Motor neuron (in vitro differentiated cells): ENCODE measurements around the gene PLSCR5. TPM values are rescaled to one million over a fixed set of nuclear protein-coding genes. Genes with fewer than 3 reads are reported as not detected.

Experiments
- ATAC-seq, 8 experiments: fragments of 200-7000 bp; cut with Tn5 transposase; replicated peaks in 6 of 8; 2 replicates each; pipeline ENCODE4 v1.8.0; 2021; ENCODE audit warnings: mild to moderate bottlenecking in 8 of 8, moderate library complexity in 8 of 8
- H3K27ac ChIP-seq, 2 donors: fragments of 250-450 bp; sonication (Bioruptor Pico); 2 replicates each; pipeline ENCODE4 v1.9.0; 2021; ENCODE audit warnings: antibody characterized with exemption in 2 of 2, mild to moderate bottlenecking in 2 of 2, moderate library complexity in 1 of 2
- H3K4me1 ChIP-seq, 2 donors: fragments of 250-450 bp; sonication (Bioruptor Pico); replicated peaks in 1 of 2; 2 replicates each; pipeline ENCODE4 v1.6.1; 2021; ENCODE audit warnings: antibody characterized with exemption in 2 of 2, mild to moderate bottlenecking in 2 of 2, moderate library complexity in 1 of 2
- H3K4me3 ChIP-seq, 5 donors: fragments of 250-450 bp; sonication (Bioruptor Pico); 2 replicates each; pipeline ENCODE4 v1.9.0; 2021; ENCODE audit warnings: antibody characterized with exemption in 5 of 5, mild to moderate bottlenecking in 5 of 5, moderate library complexity in 4 of 5
- WGBS, 10 experiments: fragments of 450-650 bp; shearing (Covaris generic); methylation state at CpG; one replicate each; pipeline ENCODE4 v1.0.0; 2022; 5-methylcytosine and 5-hydroxymethylcytosine counted together
- in situ Hi-C, 9 experiments: fragments of 400-800 bp; cut with MboI; loops; one replicate each; pipeline ENCODE4 v1.15.0; 2021; ENCODE audit warnings: low sequenced_read_pairs in 9 of 9, low pct_unique_long_range_greater_than_20kb in 2 of 9; ENCODE audit not compliant: unreplicated experiment in 9 of 9
- total RNA-seq, 8 experiments: library from RNA; unstranded; fragments of 300-600 nt; gene quantifications; 2 replicates each; pipeline versions ENCODE4 v1.2.3 to v1.2.4, GENCODE V29; 2022

PLSCR5 gene
- total RNA-seq = under 1 TPM in 4 of 8 experiments, not detected in 4; 0.16 to 0.78 (median 0.34) TPM

- H3K4me3 ChIP-seq = no peak within 1 kb of the TSS
- H3K4me1 ChIP-seq = no peaks in the 10 kb centered on the region
- in situ Hi-C loops = no loop called here
- ATAC-seq = no peak
- H3K27ac ChIP-seq = no peak within 1 kb of the TSS
- WGBS, 10 experiments = 24 to 83% (median 45%) methylated on average over 1 to 3 of the region's 3 CpGs
Measured at GRCh38 chr3:146605106-146605505, at the start of gene PLSCR5. PLSCR5 (minus strand) TSS chr3:146605346; CDS start chr3:146605212, 134 bp downstream.

- 34 to 100% (median 87%) methylated on average over 1 to 3 of the region's 3 CpGs; no CpG with 5 or more reads in 1 of the 10 experiments for WGBS, 10 experiments
- in situ Hi-C loops = no loop called here
- ATAC-seq = no peak
- H3K4me1 ChIP-seq = no peaks in the 10 kb centered on the region
- H3K4me3 ChIP-seq = no peak overlapping the region
- H3K27ac ChIP-seq = no peak overlapping the region
Measured at GRCh38 chr3:146653978-146654377, 48.8 kb upstream of the PLSCR5 start.

GRCh38 chr3:146650691-146651442 lies 45.7 kb upstream of the PLSCR5 start:
- Histone ChIP-seq H3K4me3 (no peak overlapping the region), H3K4me1 (no peaks in the 10 kb centered on the region), H3K27ac (no peak overlapping the region)
- WGBS, 10 experiments = 56 to 100% (median 91%) methylated on average over 1 to 2 of the region's 2 CpGs; no CpG with 5 or more reads in 1 of the 10 experiments
- ATAC-seq = peak in 2 of 8 experiments; percentile 23 to 57
- in situ Hi-C loops = no loop called here

- in situ Hi-C loops = no loop called here
- Histone ChIP-seq H3K4me1 (no peaks in the 10 kb centered on the region), H3K4me3 (no peak overlapping the region), H3K27ac (no peak overlapping the region)
- ATAC-seq = peak in 1 of 8 experiments; percentile 27
- WGBS, 10 experiments = 39 to 93% (median 64%) methylated on average over 1 to 4 of the region's 4 CpGs
Measured at GRCh38 chr3:146646261-146646660, 41.1 kb upstream of the PLSCR5 start.

- Histone ChIP-seq H3K4me3 (no peak overlapping the region), H3K27ac (no peak overlapping the region), H3K4me1 (no peaks in the 10 kb centered on the region)
- 0 to 27% (median 7%) methylated on average over 2 to 3 of the region's 3 CpGs; no CpG with 5 or more reads in 1 of the 10 experiments for WGBS, 10 experiments
- in situ Hi-C loops = no loop called here
- peak in 4 of 8 experiments; percentile 57 to 92 (median 79) for ATAC-seq
Measured at GRCh38 chr3:146640955-146641867, 36.1 kb upstream of the PLSCR5 start.

GRCh38 chr3:146640361-146640760 lies 35.2 kb upstream of the PLSCR5 start:
- 50 to 100% (median 100%) methylated on average over 1 of the region's 1 CpG; no CpG with 5 or more reads in 3 of the 10 experiments for WGBS, 10 experiments
- H3K4me3 ChIP-seq = no peak overlapping the region
- no peaks in the 10 kb centered on the region for H3K4me1 ChIP-seq
- ATAC-seq = peak in 1 of 8 experiments; percentile 41
- in situ Hi-C loops = no loop called here
- H3K27ac ChIP-seq = no peak overlapping the region

GRCh38 chr3:146638718-146639117 lies 33.6 kb upstream of the PLSCR5 start:
- Histone ChIP-seq H3K4me1 (no peaks in the 10 kb centered on the region), H3K4me3 (no peak overlapping the region), H3K27ac (no peak overlapping the region)
- ATAC-seq = no peak
- in situ Hi-C loops = no loop called here

- H3K4me1 ChIP-seq = no peaks in the 10 kb centered on the region
- ATAC-seq = no peak
- in situ Hi-C loops = no loop called here
- 66 to 100% (median 90%) methylated on average over 1 to 3 of the region's 3 CpGs for WGBS, 10 experiments
- H3K4me3 ChIP-seq = no peak overlapping the region
- H3K27ac ChIP-seq = no peak overlapping the region
Measured at GRCh38 chr3:146637871-146638270, 32.7 kb upstream of the PLSCR5 start.

- WGBS, 10 experiments = 59 to 95% (median 75%) methylated on average over 1 to 2 of the region's 2 CpGs; no CpG with 5 or more reads in 2 of the 10 experiments
- no peak for ATAC-seq
- H3K4me1 ChIP-seq = no peaks in the 10 kb centered on the region
- no peak overlapping the region for H3K27ac ChIP-seq
- in situ Hi-C loops = no loop called here
- no peak overlapping the region for H3K4me3 ChIP-seq
Measured at GRCh38 chr3:146636881-146637280, 31.7 kb upstream of the PLSCR5 start.

- no peak overlapping the region for H3K4me3 ChIP-seq
- in situ Hi-C loops = no loop called here
- no peak overlapping the region for H3K27ac ChIP-seq
- 0 to 92% (median 72%) methylated on average over 1 to 3 of the region's 3 CpGs; no CpG with 5 or more reads in 4 of the 10 experiments for WGBS, 10 experiments
- H3K4me1 ChIP-seq = no peaks in the 10 kb centered on the region
- ATAC-seq = no peak
Measured at GRCh38 chr3:146634346-146634745, 29.2 kb upstream of the PLSCR5 start.

GRCh38 chr3:146628671-146629070 lies 23.5 kb upstream of the PLSCR5 start:
- Histone ChIP-seq H3K4me3 (no peak overlapping the region), H3K27ac (no peak overlapping the region), H3K4me1 (peaks cover 4 to 18% of the 10 kb centered on the region in 2 donors)
- in situ Hi-C loops = no loop called here
- ATAC-seq = no peak

- in situ Hi-C loops = no loop called here
- WGBS, 10 experiments = 24 to 90% (median 44%) methylated on average over 4 to 8 of the region's 8 CpGs
- ATAC-seq = peak in 7 of 8 experiments; percentile 38 to 96 (median 62)
Measured at GRCh38 chr3:146626403-146627122, 21.4 kb upstream of the PLSCR5 start.

More at GRCh38 chr3:146626403-146627122, 21.4 kb upstream of the PLSCR5 start:
- Histone ChIP-seq H3K4me1 (peaks cover 4 to 20% of the 10 kb centered on the region in 2 donors), H3K27ac (no peak overlapping the region), H3K4me3 (no peak overlapping the region)
